Activated CD8-positive, alpha-beta memory T cell treated with anti-CD3 and anti-CD28 coated beads, Interleukin-2, amount 50 U/mL, for 4 hours (primary cell): ENCODE measurements around the gene ARHGEF4.
"Not testable (repeated sequence)": the region's sequence is repeated elsewhere in the genome, so short reads cannot be mapped to it uniquely, and the experiment has no call there.

Experiments
- DNase-seq: peaks from one replicate; pipeline ENCODE4 v3.0.0-alpha.2; 2020

Gene ARHGEF4

GRCh38 chr2:130887643-130888042, 50.9 kb downstream of the ARHGEF4 start:
- no peak for DNase-seq

- DNase-seq: no peak
These were observed 54.4 kb downstream of the ARHGEF4 start for GRCh38 chr2:130890941-130891669.

GRCh38 chr2:130891966-130892365, 55.3 kb downstream of the ARHGEF4 start:
- no peak for DNase-seq

GRCh38 chr2:130892793-130893785, 56.4 kb downstream of the ARHGEF4 start:
- DNase-seq: no peak

GRCh38 chr2:130894326-130894942, 57.7 kb downstream of the ARHGEF4 start:
- DNase-seq: no peak

GRCh38 chr2:130896813-130897212, 60.1 kb downstream of the ARHGEF4 start:
- DNase-seq: no peak

GRCh38 chr2:130898553-130898952, 61.8 kb downstream of the ARHGEF4 start:
- DNase-seq: no peak

GRCh38 chr2:130899306-130899705, 62.6 kb downstream of the ARHGEF4 start:
- no peak for DNase-seq

GRCh38 chr2:130901061-130901460, 64.3 kb downstream of the ARHGEF4 start:
- no peak for DNase-seq

- DNase-seq: not testable (repeated sequence)
These were observed 64.9 kb downstream of the ARHGEF4 start for GRCh38 chr2:130901626-130902025.

GRCh38 chr2:130908832-130909231, 72.1 kb downstream of the ARHGEF4 start:
- no peak for DNase-seq

- no peak for DNase-seq
These were observed 74.2 kb downstream of the ARHGEF4 start for GRCh38 chr2:130910931-130911330.

GRCh38 chr2:130911482-130911881, 74.8 kb downstream of the ARHGEF4 start:
- no peak for DNase-seq

- no peak for DNase-seq
These were observed 75.3 kb downstream of the ARHGEF4 start for GRCh38 chr2:130911996-130912395.

GRCh38 chr2:130912471-130912870, 75.8 kb downstream of the ARHGEF4 start:
- no peak for DNase-seq

- DNase-seq: no peak
These were observed 77.2 kb downstream of the ARHGEF4 start for GRCh38 chr2:130913891-130914290.

- no peak for DNase-seq
These were observed 78.4 kb downstream of the ARHGEF4 start for GRCh38 chr2:130915149-130915548.

GRCh38 chr2:130915595-130916437, 79.1 kb downstream of the ARHGEF4 start:
- no peak for DNase-seq

- DNase-seq: no peak
These were observed 79.7 kb downstream of the ARHGEF4 start for GRCh38 chr2:130916438-130916705.

- DNase-seq: no peak
These were observed 80.4 kb downstream of the ARHGEF4 start for GRCh38 chr2:130917006-130917688.

- DNase-seq: no peak
These were observed 81.7 kb downstream of the ARHGEF4 start for GRCh38 chr2:130918393-130918792.
